ENCODE measurements around the gene UBAC1. TPM values are rescaled to one million over a fixed set of nuclear protein-coding genes. Genes with fewer than 3 reads are reported as not detected.

Gene UBAC1
- total RNA-seq, 4 donors from 2014 or later, result 89.3 to 99.3 (median 96.9) TPM

- TF ChIP-seq POLR2A (IDR thresholded peaks at IDR 0.05) (no peak), CTCF (IDR thresholded peaks at IDR 0.05) (no peak)
- H3K4me3 ChIP-seq (ENCODE audit: low read depth, poor library complexity, severe bottlenecking), result no peak overlapping the region
- WGBS, 2 donors, result 41 to 47% methylated on average over 22 of the region's 22 CpGs
- intact Hi-C loops (cut with DNase I; ENCODE audit: low total_unique reads), result no loop called here
- DNase-seq (ENCODE audit: low spot score in 2 of 2), result no peak
These were observed 23.0 kb upstream of the UBAC1 start for GRCh38 chr9:135984072-135984710.

DNA sequence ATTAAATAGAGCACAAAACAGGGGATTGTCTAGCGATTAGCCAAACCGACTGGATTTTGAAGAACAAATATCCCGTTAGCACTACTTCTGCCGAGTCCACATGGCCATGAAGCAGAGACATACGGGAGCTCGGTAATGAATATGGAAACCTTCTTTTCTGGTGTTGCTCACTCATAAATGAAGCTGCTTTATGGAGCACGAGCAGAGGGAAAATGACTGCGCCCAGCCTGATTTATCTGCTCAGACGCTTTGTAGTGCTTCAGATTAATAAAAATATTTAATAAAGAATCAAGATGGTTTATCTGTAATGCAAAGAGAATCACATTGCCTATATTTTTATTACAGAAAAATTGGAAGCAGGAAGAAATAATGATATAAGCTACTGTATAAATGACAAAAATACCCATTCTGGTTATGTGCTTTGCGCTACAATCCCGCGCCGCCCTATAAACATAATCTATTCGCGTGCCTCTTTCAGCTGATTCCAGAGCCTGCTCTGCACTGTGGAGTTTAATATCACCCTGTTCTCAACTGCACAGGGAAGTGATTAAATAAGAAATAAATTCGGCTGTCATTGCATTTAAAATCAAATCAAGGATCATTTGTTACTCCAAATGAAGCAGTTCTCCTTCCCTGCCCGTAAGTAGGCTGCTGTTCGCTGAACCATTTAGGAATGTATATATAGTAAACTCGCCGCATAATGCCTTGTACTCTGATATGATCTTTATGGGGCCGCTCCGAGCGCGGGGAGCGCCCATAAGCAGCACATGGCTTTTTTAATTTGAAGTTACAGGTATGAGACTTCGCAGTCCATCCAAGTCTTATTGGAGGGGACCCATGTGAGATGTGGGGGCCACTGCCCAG, 22.3 kb upstream of the UBAC1 start:
- no peak for TF ChIP-seq CTCF (IDR thresholded peaks at IDR 0.05)
- TF ChIP-seq POLR2A (IDR thresholded peaks at IDR 0.05), result no peak
- WGBS, 2 donors, result 51 to 60% methylated on average over 26 of the region's 26 CpGs
- H3K4me3 ChIP-seq (ENCODE audit: low read depth, poor library complexity, severe bottlenecking), result no peak overlapping the region
- intact Hi-C loops (cut with DNase I; ENCODE audit: low total_unique reads), result no loop called here
- no peak for DNase-seq (ENCODE audit: low spot score in 2 of 2)

- intact Hi-C loops (cut with DNase I; ENCODE audit: low total_unique reads), result no loop called here
- TF ChIP-seq CTCF (IDR thresholded peaks at IDR 0.05) (no peak), POLR2A (IDR thresholded peaks at IDR 0.05) (no peak)
- no peak overlapping the region for H3K4me3 ChIP-seq (ENCODE audit: low read depth, poor library complexity, severe bottlenecking)
- WGBS, 2 donors, result 75 to 76% methylated on average over 23 to 24 of the region's 24 CpGs
- DNase-seq (ENCODE audit: low spot score in 2 of 2), result no peak
These were observed 21.5 kb upstream of the UBAC1 start for GRCh38 chr9:135982499-135983207.

DNA sequence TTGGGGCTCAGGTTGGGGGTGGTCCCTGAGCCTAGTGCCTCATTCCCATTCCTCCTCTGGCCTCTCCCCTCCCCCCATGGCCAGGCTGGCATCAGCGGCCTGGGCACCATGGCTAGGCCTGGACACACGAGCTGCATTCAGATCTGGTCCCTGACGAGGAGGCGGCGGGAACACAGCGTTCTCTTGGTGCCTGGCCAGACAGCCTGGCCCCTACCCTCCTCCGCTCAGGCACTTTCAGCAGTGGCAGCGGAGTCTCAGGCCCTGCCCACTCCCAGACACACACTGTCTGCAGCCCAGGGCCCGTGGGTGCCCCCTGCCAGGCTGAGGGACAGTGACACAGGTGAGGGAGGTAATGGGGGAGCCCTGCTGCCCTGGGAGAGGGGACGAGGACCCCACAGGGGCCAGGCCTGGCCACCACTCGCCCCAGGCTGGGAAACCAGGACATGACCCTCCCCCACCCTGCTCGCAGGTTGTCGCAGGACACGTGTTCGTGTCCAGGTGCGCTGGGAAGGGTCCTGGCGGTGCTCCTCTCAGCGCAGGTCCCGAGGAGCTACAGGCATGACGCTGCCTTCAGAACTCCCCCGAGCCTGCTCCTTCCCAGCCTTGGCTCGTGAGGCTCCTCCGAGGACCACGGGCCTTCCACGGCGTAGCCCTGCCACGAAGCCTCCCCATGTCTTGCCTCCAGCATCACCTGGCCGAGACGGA, 19.9 kb upstream of the UBAC1 start:
- WGBS, 2 donors, result 90 to 93% methylated on average over 24 to 26 of the region's 29 CpGs
- no peak overlapping the region for H3K4me3 ChIP-seq (ENCODE audit: low read depth, poor library complexity, severe bottlenecking)
- TF ChIP-seq POLR2A (IDR thresholded peaks at IDR 0.05), result no peak
- TF ChIP-seq CTCF (IDR thresholded peaks at IDR 0.05), result no peak

GRCh38 chr9:135979547-135980166, 18.5 kb upstream of the UBAC1 start:
- TF ChIP-seq CTCF (IDR thresholded peaks at IDR 0.05), result no peak
- no peak for TF ChIP-seq POLR2A (IDR thresholded peaks at IDR 0.05)
- WGBS, 2 donors, result 60% methylated on average over 14 to 17 of the region's 19 CpGs
- no peak overlapping the region for H3K4me3 ChIP-seq (ENCODE audit: low read depth, poor library complexity, severe bottlenecking)
- intact Hi-C loops (cut with DNase I; ENCODE audit: low total_unique reads), result no loop called here
- DNase-seq (ENCODE audit: low spot score in 2 of 2), result no peak

More for the DNA sequence above, 19.9 kb upstream of the UBAC1 start:
- DNase-seq (ENCODE audit: low spot score in 2 of 2), result no peak
- intact Hi-C loops (cut with DNase I; ENCODE audit: low total_unique reads), result no loop called here
